Limb (tissue), 2 donors: ENCODE data around the gene SH3GL3.

ENCODE experiments used
- DNase-seq, 2 donors: peaks; one replicate each; pipeline ENCODE4 v3.0.0-alpha.2; 2016; ENCODE audit errors: extremely low spot score in 2 of 2

Gene SH3GL3

DNA sequence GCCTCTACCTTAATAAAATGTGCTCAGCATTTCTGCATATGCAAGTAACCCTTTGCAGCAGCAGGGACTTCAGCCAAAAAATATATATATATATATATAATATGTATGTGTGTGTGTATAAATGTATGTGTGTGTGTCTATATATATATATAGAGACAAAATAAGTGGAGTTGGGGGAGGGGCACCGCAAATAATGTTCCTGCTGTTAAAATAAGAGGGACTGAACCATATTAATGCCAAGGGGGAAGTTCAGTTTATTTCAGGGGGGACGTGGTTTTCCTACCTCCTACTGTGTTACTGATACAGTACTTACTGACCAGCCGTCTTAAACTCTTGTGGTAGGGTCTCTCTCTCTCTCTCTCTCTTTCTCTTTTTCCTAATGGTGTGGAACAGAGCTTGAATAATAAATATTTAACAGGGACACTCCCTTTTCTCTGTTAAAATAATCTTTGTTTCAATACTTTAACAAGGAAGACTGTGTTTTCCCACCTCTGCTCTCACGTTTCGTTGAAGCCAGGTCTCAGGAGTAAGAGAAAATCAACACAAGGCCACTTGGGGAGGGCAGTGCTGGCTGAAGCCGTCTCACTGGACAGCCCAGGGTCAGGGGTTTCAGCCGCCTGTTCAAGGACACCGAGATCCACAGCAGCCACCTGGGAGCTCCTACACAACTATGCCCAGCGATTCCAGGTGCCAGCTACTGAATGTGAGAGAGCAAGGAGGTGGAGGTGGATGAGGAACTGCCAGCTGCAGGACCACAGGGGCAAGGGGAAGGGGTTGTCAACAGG, 164.0 kb downstream of the SH3GL3 start:
- DNase-seq = no peak

DNA sequence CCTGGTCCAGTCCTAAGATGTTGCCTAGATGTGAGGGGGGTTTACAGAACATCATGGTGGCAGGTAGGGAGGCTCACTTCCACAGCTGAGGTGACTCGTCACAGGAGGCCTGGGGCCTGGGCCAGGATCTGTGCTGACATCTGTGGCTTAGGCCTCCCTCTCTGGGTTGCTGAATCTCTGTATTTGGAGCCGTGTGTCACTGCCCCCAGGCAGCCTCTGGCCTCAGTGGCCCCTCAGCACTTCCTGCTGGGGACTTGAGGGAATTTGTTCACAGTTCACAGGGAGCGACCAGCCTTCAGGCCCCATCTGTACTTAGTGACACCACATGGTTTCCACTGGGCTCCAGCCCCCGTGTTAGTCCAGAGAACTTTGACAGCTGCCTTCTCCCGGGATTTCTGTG, 165.1 kb downstream of the SH3GL3 start:
- no peak for DNase-seq

DNA sequence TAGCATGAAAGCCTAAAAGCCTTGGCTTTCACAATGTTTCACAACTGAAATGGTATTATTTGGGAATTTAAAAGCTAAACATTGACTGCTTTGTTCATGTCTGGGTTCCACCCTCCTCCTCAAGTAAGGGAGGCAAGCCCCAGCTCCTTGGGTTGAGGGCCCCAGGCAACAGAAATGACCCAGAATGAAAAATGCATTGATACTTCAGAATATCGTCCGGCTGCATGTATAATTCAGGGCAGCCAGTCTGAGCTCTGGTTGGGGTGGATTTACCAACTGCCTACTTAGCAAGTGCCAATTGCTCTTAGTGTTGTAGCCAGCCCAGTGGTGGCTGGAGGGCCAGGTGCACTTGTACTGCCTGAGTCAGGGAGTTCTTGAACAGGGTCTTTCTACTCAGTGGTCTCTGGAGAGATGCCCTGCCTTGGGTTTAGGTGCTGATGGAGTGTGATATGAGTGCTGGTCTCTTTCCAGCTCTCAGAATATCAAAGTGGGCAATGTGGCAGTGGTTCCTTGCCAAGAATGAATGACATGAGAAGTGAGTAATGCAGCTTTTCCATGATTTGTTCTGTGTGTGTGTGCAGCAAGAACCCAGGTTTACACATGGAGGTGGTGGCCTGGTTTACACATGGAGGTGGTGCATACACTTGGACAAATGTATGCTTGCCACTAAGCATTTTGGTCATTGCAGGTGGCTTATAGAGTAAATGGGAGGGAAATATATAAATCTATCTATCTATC, 165.9 kb downstream of the SH3GL3 start:
- DNase-seq = no peak

DNA sequence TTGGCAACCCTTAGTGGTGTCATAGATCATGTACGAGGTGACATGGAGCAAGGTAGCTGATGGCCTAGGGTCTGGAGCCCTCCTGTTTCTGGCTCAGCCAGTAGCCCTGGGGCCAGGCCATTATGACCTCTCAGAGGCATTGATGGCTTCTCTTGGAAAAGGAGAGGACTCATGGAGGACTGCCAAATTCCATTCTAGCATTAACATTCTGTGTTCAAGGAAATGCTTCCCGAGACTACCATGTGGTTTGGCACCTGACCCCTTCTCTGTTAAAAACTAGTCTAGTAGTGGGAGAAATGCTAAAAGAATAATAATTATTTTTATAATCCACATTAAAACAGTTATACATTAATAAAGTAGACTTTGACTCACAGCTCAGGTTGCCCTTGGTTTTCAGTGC, 166.6 kb downstream of the SH3GL3 start:
- no peak for DNase-seq

DNA sequence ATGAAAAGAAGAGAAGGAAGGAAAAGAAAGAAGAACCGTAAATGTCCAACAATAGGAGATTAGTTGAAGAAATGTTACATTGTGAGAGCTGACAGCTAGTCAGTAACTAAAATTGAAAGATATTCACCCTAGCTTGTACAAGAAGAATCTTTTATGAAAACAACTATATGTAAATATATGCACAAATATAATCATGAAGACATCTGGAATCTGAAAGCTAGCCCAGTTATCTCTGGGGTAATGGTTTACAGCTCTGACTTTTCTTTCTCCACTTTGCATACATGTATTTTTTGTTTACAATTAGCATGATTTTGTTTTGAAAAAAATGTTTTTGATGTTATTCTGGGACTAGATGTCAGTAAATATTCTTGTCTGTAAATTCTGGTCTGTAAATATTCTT, 169.7 kb downstream of the SH3GL3 start:
- DNase-seq = no peak

DNA sequence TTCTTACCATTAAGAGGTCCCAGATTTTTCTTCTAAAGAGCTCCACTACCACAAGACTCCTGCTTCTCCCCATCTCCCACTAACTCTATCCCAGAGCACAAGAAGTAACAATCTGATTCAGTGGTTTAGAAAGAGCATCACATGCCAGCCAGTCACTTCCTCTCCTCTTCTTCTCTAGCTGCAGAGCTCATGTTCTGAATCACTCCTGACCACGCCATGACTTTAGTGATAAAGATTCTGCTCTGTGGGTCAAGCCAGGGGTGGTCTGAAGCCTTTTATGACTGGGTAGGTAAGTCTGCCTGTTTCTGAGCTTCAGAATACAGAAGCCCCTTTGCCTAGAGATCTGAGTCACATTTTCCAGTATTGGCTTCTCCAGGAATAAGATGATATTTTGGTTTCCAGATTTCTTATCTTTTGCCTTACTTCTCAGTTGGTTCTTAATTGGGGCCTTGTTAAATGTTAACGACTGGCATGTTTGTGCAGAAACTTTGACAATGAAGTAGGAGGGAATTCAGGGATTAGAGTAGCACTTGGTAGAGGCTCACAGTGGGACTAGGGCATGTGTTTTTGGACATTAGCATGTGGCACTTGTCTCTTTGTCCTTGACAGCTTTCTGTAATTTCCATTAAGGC, 179.1 kb downstream of the SH3GL3 start:
- no peak for DNase-seq

DNA sequence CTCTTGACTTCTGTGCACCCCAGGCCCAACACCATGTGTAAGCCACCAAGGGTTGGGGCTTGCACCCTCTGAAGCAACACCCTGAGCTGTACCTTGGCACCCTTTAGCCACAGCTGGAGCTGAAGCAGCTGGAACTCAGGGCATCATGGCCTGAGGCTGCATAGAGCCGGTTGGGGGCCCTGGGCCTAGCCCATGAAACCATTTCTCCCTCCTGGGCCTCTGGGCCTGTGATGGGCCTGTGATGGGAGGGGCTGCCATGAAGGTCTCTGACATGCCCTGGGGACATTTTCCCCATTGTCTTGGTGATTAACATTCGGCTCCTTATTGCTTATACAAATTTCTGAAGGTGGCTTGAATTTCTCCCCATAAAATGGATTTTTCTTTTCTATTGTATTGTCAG, 184.4 kb downstream of the SH3GL3 start:
- DNase-seq = no peak

DNA sequence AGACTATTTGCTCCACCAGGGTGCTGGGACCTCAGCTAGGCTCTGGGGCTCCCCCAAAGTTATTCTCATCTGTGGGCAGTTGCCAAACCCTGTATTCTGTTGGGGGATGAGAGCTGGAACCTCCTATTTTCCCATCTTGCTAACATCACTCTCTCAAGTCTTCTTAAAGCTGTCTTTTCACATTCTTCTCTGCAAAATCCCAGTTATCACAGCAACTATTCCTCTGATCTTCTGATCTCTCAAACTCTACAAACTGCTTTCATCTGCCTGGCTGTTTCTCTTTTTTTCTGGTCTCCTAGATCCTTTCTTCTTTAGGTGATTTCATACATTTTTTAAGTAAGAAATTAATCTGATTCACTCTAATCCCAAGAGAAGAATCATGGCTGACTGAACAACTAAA, 196.1 kb downstream of the SH3GL3 start:
- no peak for DNase-seq

DNA sequence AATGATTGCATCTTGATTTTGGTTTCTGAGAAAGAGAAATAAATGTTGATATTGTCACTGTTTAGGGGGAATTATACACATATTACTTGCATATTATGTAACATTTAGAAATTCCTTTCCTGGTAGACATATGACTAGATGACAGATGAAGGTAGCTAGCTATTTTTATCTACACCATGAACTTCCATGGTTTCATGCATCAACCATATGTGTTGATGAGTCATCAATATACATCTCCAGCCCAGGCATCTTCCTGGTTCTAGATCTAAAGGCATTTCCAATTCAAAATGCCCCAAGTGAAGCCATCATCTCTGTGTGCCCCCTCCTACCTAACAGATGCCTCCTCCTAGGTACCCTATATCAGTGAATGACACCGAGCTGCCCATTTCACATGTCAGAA, 197.3 kb downstream of the SH3GL3 start:
- DNase-seq = no peak

DNA sequence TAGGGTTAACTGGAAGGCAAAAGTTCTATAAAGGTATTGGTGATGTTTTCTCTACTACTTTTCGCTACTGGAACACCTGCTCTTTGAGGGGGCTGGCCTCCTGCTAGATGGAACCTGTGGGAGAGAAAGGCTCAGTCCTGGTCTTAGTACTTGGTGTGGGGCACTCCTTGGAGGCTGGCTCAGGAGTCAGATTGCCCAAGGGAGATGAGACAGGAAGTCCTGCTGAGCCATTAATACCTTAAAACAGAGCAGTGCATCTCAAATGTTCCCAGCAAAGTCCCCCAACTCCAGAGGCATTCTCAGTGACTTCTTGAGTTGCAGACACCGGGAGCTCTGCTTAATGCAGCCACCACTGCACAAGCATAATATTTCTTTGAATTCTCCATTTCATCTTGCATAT, 203.7 kb downstream of the SH3GL3 start:
- DNase-seq = no peak

DNA sequence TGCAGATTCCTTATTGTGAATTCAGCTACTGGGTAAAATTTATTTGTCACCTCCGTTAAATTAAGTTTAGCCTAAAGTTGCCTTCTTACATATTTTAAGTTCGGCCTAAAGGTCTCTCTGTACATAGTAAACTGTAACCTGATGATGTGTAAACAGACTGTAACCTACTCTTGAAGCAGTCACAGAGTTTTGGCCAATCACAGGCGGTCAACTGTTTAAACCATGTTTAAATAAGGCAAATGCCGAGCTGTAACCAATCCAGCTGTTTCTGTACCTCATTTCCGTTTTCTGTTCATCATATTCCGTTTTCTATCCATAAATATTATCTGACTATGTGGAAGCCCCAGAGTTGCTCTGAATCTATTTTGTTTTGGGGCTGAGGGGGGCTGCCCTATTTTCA, 204.4 kb downstream of the SH3GL3 start:
- no peak for DNase-seq

DNA sequence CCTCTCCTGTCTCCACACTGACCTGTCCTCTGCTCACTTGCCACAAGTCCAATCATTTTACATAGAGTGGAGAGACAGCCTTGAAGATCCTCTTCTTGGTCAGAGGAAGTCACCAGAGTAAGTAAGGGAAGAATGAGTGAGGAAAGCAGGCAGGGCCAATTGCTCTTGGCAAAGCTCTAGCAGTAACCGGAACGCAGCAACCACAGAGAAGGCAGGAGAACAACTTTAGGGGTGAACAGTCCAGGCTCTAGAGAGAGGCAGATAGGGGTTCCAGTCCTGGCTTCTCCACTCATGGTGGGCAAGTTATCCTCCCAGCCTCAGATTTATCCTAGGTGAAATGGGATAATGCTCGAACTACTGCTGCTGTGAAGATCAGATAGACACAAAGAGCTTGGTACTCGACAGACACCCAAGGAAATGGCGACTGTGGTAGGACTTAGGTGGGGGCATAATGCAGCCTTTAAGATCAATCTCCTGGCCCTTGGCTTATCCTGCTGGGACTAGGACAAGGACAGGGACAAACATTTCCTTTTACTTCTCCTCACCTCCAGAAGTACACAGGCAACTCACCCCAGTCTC, 205.6 kb downstream of the SH3GL3 start:
- DNase-seq = no peak

DNA sequence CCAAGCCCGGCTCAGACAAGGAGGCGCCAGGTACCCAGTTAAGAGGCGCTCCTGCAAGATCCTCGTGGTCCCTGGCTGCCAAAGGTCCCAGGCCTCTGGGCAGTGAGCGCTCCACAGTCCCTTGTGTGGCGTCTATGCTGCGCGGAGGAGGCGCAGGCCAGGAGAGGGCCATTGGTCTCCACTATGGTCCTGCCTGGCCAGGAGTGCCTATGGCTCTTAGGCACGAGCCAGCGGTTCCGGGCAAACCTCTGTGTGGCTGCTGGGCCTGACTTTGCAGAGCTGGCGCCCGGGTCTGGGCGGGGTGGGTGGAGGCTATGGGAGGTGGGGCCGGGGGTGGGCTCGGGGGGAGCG, 206.1 kb downstream of the SH3GL3 start:
- DNase-seq = no peak

DNA sequence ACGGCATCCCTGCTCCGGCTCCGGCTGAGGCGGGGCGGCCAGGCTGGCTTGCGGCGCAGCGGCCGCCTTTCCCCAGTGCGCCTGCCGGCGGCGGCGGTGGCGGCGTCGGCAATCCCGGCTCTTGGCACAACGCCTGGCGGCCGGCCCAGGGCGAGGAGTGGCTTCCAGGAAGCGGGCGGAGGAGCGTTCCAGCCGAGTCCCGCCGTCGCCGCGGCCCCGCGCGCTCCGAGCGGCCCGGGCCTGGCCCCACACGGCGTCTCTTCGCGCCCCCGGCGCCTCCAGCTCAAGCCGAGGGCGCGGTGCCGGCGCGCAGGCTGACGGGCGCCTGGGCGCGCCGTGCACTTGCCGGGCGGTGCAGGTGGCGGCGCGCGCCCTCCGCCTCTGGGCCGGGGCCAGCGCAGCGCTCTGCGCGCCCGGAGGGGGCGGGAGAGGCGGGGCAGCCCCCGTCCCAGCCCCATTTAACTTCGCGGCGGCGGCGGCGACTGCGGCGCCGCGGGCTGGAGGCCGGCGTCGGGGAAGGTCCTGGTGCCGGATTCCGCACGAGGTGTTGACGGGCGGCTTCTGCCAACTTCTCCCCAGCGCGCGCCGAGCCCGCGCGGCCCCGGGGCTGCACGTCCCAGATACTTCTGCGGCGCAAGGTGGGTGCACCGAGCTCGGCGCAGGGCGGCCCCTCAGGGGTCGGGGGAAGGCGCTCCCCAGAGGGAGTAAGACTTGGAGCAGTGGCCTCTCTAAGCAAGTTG, 206.7 kb downstream of the SH3GL3 start, which contains the start of gene ADAMTSL3:
Gene ADAMTSL3 (plus strand): TSS at position 485 of the 740 bp plus-strand sequence. CDS start 1,639 bp downstream, outside the sequence.
- peak; percentile 54 to 85 for DNase-seq

DNA sequence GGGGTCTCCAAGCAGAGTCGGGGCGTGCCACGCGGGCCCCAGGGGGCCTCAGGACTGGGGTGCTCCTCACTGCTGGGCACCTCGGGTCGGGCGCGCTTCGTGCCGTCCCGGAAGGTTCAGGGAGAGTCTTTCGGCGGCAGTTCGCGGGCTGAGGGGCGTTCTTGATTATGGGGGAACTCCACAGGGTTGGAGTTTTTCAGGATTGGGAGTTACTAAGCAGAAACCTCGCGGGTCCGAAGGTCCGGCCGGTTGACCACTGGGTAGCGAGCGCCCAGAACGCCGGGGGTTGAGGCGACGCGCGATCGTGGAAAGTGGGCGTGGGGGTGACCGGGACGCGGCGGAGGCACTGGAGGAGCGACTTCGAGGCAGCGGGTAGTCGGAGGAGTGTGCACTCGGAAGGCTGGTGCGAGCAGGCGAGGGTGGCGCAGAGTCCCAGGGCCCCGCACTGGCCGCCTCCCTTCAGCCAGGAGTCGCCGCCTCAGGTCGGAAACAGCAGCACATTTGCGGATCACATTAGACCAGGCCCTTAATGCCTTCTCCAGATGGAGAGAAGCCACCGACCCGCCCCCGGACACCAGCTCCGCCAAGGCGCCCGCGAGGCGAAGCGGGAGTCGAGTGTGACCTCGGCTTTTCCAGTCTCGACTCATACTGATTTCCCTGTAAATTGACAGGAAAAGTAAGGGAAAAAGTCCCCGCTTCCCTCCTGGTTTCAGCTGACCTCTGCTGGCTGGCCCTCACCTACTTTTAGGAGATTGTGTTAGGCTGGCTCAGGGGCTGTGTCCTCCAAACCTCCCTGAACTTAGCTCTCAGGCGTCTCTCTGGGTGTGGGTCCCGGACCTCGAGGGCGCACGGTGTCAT, 207.5 kb downstream of the SH3GL3 start:
- peak; percentile 33 to 50 for DNase-seq

DNA sequence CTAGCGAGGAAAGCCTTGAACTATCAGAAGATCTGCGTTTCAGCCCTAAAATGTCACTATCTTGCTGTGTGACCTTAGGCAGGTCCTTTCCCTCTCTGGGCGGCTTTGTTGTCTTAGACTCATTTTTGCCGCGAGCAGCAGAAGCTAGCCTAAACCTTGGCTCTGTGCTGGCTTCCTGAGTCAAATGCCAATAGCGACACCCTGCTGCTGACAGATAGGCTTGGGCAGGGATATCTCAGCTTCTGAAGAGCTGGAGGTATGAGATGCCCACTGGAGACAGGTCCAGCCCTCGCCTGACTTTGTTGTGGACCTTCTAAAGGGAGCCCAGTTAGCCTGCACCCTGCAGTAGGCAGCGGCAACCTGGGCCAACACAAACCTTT, 208.1 kb downstream of the SH3GL3 start:
- DNase-seq = no peak

DNA sequence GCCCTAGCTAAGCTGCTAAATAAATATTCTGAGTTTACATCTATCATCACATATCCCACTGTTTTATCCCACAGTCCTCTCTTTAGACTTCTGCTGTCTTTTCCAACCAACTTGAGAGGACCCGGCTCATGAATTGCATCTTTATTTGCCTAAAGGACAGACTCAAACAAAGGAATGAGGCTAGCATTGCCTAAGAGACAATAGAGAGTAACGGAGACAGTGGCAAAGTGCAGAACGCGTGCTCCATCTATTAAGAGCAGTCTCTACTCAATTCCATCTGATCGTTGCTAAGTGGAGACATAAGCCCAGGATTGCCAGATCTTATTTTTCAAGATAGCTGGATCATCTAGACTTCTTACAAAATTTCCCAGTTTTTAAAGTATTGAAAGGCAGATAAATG, 209.1 kb downstream of the SH3GL3 start:
- DNase-seq = no peak

DNA sequence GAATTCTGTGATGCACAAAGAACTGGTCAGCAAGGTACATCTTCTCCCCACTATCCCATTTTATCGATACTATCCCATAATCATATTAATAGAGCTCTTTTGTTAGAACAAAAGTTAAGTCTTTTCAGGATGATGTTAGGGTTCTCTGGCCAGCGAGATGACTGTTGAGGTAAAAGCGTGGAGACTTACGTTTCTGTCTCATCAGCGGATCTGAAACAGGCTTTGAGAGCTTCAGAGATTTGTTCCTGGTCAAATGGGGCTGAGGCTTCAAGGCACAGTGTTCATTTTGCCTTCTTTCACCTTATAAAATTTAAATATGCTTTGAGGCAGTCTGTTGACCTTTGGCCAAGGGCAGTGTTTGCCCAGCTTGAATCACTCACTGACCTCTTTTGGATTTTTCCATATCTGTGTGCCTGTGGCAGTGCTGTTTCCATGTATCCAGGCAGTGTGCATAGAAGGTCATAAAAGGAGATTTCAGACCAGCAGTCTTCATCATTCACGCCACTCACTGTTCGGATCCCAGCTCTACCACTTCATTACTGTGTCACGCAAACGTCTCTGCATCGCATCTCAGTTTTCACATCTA, 209.9 kb downstream of the SH3GL3 start:
- no peak for DNase-seq

DNA sequence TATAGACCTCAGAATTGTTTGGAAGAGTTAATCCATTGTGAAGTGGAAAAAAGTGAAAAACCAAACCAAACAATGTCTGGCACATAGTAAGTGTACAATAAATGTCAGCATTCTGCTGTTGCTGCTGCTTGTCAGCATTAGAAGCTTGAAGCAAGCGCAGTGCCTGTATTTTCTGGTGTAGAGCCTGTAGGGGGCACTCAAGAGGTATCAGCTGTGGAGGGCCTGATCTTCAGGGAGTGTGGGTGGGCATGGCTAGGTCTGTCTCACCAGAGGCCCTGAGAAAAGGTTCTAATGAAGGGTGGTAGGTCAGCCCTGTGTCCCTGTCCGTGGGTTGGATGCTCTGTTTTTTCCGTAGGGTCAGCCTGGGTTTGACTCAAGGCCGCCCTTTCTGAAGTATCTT, 210.4 kb downstream of the SH3GL3 start:
- DNase-seq = no peak
